Small intestine (tissue), 7 donors: ENCODE data around the gene ST3GAL3. TPM values are rescaled to one million over a fixed set of nuclear protein-coding genes. Genes with fewer than 3 reads are reported as not detected.
A peak's percentile ranks its signal among the peaks of the same experiment; 100 is the strongest.

ENCODE experiments used
- DNase-seq, 2 donors: peaks; one replicate each; pipeline versions ENCODE4 v3.0.0 to v3.0.0-alpha.2; 2013
- FAIRE-seq: peaks from 2 replicates; lab custom pipeline; 2012; peaks lifted over from hg19 to GRCh38; lab: Jason Lieb, UNC
- H3K27ac ChIP-seq, 3 donors: one replicate each; pipeline ENCODE4 v1.5.1; 2013; ENCODE audit warnings: low read length in 2 of 3, mild to moderate bottlenecking in 2 of 3, control low read depth in 1 of 3, inconsistent platforms in 1 of 3, low read depth in 1 of 3, moderate library complexity in 1 of 3
- H3K27me3 ChIP-seq, 3 donors: one replicate each; pipeline ENCODE4 v1.6.1; 2013; ENCODE audit warnings: low read length in 3 of 3, inconsistent platforms in 1 of 3; ENCODE audit not compliant: control insufficient read depth in 3 of 3, insufficient read depth in 3 of 3
- H3K36me3 ChIP-seq, 3 donors: one replicate each; pipeline ENCODE4 v1.6.1; 2013; ENCODE audit warnings: low read length in 3 of 3, inconsistent platforms in 1 of 3, low read depth in 1 of 3, mild to moderate bottlenecking in 1 of 3, moderate library complexity in 1 of 3; ENCODE audit not compliant: control insufficient read depth in 3 of 3, insufficient read depth in 2 of 3
- H3K4me1 ChIP-seq, 3 donors: one replicate each; pipeline ENCODE4 v1.6.1; 2013; ENCODE audit warnings: low read length in 2 of 3, inconsistent platforms in 1 of 3, low read depth in 1 of 3, mild to moderate bottlenecking in 1 of 3, moderate library complexity in 1 of 3; ENCODE audit not compliant: control insufficient read depth in 3 of 3, insufficient read depth in 2 of 3
- H3K4me3 ChIP-seq, 3 donors: one replicate each; pipeline ENCODE4 v1.5.1; 2013; ENCODE audit warnings: low read length in 3 of 3, control low read depth in 1 of 3, inconsistent platforms in 1 of 3, low read depth in 1 of 3, mild to moderate bottlenecking in 1 of 3, moderate library complexity in 1 of 3
- H3K9me3 ChIP-seq, 2 donors: one replicate each; pipeline ENCODE4 v1.6.1; 2013; ENCODE audit warnings: low read depth in 1 of 2, low read length in 1 of 2; ENCODE audit not compliant: control insufficient read depth in 2 of 2, insufficient read depth in 1 of 2
- WGBS, 3 donors: extraction: QIAGEN DNeasy Blood & Tissue Kit; methylation state at CpG; one replicate each; pipeline ENCODE4 v1.1.7; 2013; 5-methylcytosine and 5-hydroxymethylcytosine counted together
- polyA plus RNA-seq, 4 donors: library from polyadenylated mRNA; stranded (reverse) in 3 of 4; unstranded in 1 of 4; fragments of 200-250 nt in 3 of 4; fragments of 120-200 nt in 1 of 4; gene quantifications; one replicate each; pipeline versions ENCODE4 v1.2.1 to v1.2.3, GENCODE V29; 2013
- donor health status: healthy with polysubstance abuse.
- donor health status: control.
- donor health status: control.
- donor health status: Bipolar disorder and iron deficiency.
- donor health status: healthy.

Gene ST3GAL3
- polyA plus RNA-seq, 4 donors = 1.1 to 5.4 (median 3.7) TPM

DNA sequence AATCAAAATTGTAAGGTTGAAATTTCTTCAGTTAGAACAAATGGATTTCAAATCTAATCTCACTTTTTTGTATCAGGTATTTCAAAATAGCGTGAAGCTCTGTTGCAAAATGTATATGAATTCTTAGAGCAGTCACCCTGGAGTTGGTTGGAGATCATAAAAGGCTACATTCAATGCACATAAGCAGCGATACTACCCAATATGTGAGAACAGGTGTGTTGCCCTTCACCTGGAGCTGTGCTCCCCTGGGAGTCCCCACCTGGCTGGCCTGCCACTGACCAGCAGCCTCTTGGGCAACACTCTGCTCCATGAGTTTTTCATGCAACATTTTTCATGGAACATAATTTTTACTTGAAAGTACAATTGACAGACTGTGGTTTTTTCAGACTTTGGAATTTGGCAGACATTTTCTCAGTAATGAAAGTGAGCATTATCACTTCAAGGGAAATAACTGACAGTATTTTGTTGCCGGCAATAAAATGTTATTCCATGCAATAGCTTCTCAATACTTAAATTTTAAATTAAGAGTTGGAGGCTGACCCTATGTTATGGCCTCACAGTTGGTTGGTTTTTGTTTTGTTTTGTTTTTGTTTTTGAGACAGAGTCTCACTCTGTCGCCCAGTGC, 95.1 kb downstream of the ST3GAL3 start:
- FAIRE-seq = no peak
- 42 to 80% (median 70%) methylated on average over 4 of the region's 4 CpGs for WGBS, 3 donors
- H3K27ac ChIP-seq = peak overlapping the region in 1 of 3 donors; percentile 66
- no peak overlapping the region for H3K4me3 ChIP-seq
- peaks cover 0 to 20% (median 9%) of the 10 kb centered on the region in 3 donors for H3K4me1 ChIP-seq
- no peaks in the 10 kb centered on the region for H3K36me3 ChIP-seq
- no peaks in the 10 kb centered on the region for H3K9me3 ChIP-seq
- H3K27me3 ChIP-seq = no peaks in the 10 kb centered on the region
- DNase-seq = peak in 1 of 2 donors; percentile 69

DNA sequence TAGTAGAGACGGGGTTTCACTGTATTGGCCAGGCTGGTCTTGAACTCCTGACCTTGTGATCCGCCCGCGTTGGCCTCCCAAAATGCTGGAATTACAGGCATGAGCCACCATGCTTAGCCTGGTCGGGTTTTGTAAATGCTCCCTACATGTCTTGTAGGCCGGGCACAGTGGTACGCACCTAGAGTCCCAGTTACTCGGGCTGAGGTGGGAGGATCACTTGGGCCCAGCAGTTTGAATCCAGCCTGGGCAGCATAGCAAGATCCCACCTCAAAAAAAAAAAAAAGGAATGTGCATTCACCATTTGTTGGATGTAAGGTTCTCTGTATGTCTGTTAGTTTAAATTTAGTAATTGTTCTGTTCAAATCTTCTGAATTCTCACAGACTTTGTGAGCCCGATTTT, 95.8 kb downstream of the ST3GAL3 start:
- DNase-seq (no peak), FAIRE-seq (no peak)
- no peaks in the 10 kb centered on the region for H3K9me3 ChIP-seq
- H3K4me1 ChIP-seq = peaks cover 0 to 20% (median 9%) of the 10 kb centered on the region in 3 donors
- WGBS, 3 donors = 94 to 99% (median 98%) methylated on average over 9 of the region's 9 CpGs
- H3K36me3 ChIP-seq = no peaks in the 10 kb centered on the region
- H3K27me3 ChIP-seq = no peaks in the 10 kb centered on the region
- no peak overlapping the region for H3K4me3 ChIP-seq
- no peak overlapping the region for H3K27ac ChIP-seq

DNA sequence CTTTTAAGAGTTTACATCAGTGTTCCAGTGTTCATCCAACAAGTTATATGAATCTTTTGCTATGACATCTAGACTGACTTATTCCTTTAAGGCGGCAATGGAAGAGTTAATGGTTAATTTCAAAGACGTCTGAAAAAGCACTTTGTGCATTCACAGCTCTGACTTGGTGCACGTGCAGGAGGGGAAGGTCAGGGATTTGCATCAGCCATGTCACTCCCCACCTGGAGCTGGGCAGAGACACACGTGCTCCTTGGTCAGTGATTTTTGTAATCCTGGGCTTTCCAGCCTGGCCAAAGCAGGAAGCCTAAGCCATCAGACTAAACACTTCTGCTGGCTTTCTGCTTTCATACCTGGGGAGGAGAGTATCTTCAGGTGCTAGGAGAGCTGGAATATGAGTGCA, 96.3 kb downstream of the ST3GAL3 start:
- peaks cover 0 to 3% of the 10 kb centered on the region in 2 donors for H3K9me3 ChIP-seq
- no peak overlapping the region for H3K4me3 ChIP-seq
- no peak overlapping the region for H3K27ac ChIP-seq
- no peaks in the 10 kb centered on the region for H3K36me3 ChIP-seq
- DNase-seq = peak in 1 of 2 donors; percentile 11
- no peaks in the 10 kb centered on the region for H3K27me3 ChIP-seq
- 66 to 72% (median 66%) methylated on average over 4 of the region's 4 CpGs for WGBS, 3 donors
- peaks cover 0 to 20% (median 9%) of the 10 kb centered on the region in 3 donors for H3K4me1 ChIP-seq
- no peak for FAIRE-seq

DNA sequence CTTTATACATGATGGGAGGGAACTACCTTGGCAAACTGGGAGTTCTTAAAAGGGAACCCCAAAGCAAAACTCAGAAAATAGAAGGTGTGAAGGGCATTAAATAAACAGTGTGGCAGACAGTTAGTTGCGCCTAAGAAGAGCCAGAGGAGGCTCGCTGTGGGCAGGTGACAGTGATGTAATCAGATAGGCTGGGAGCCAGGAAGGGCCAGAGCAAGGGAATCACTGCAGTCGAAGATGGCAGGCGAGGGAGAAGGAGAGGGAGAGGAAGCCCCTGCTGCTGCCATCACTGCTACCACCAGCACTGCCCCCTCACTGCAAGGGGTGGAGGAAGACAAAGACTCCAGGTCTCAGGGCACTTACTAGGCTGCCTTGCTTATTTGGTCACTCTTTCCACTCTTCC, 97.2 kb downstream of the ST3GAL3 start:
- Histone ChIP-seq H3K4me3 (no peak overlapping the region), H3K36me3 (no peaks in the 10 kb centered on the region), H3K27ac (no peak overlapping the region), H3K9me3 (peaks cover 0 to 7% of the 10 kb centered on the region in 2 donors), H3K4me1 (peaks cover 0 to 18% (median 9%) of the 10 kb centered on the region in 3 donors), H3K27me3 (no peaks in the 10 kb centered on the region)
- 81 to 94% (median 86%) methylated on average over 4 of the region's 4 CpGs for WGBS, 3 donors
- DNase-seq (no peak), FAIRE-seq (no peak)

DNA sequence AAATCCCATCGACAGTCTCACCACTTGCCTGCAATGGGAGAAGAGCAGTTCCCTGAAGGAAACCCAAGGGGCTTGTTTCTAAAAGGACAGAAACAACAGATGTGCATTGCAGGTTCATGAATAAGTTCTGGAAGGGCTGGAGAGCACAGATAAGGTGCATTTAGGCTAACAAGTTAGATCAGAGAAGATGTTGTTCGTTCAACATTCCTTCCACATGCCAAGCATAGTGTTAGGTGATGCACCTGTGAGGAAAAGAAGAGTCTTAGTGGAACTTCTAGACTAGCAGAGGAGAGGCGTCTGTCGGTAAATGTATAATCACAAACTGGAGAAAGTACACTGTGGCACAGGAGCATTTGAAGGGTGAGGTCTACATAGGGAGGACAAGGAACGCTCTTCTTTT, 98.0 kb downstream of the ST3GAL3 start:
- WGBS, 3 donors = 97 to 98% (median 97%) methylated on average over 5 of the region's 5 CpGs
- Histone ChIP-seq H3K4me1 (peaks cover 0 to 10% (median 3%) of the 10 kb centered on the region in 3 donors), H3K36me3 (no peaks in the 10 kb centered on the region), H3K27me3 (no peaks in the 10 kb centered on the region), H3K9me3 (peaks cover 0 to 8% of the 10 kb centered on the region in 2 donors), H3K4me3 (no peak overlapping the region), H3K27ac (no peak overlapping the region)
- no peak for FAIRE-seq
- no peak for DNase-seq

DNA sequence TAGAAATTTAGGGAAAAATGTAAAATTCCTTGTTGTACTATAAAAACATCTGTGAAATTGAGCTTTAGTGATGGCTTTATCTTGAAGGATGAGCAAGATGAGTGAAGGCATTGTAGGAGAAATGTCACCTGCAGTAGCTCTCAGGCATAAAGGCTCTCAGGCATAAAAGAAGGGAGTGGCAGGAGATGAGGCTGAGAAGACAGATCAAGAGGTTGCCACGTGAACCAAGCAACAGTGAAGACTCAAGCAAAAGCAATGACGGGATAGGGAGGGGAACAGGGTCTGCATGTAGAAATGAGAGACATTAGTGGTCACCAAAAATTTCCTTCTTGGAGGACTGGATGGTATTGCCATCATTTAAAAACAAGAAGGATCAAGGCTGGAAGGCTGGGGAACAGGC, 98.8 kb downstream of the ST3GAL3 start:
- no peak overlapping the region for H3K4me3 ChIP-seq
- H3K27me3 ChIP-seq = no peaks in the 10 kb centered on the region
- WGBS, 3 donors = 91 to 96% (median 92%) methylated on average over 2 of the region's 2 CpGs
- peaks cover 0 to 4% (median 0%) of the 10 kb centered on the region in 3 donors for H3K4me1 ChIP-seq
- H3K27ac ChIP-seq = no peak overlapping the region
- H3K9me3 ChIP-seq = peaks cover 0 to 8% of the 10 kb centered on the region in 2 donors
- DNase-seq = no peak
- H3K36me3 ChIP-seq = no peaks in the 10 kb centered on the region
- no peak for FAIRE-seq

DNA sequence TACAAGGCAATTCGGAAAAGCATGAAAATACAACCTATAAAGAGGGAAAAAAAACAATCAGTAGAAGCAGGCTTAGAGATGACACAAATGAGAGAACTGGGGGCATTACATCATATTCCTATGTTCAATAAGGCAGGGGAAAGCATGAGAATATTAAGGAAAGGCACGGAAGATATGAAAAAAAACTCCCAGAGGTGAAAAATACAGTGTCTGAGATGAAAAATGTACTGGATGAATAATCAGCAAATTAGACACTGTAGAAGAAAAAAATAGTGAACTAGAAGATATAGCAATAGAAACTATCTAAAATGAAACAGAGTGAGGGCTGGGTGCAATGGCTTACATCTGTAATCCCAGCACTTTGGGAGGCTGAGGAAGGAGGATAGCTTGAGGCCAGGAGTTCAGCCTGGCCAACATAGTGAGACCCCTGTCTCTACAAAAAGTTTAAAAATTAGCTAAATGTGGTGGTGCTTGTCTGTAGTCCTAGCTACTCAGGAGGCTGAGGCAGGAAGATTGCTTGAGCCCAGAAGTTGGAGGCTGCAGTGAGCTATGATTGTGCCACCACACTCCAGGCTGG, 101.8 kb downstream of the ST3GAL3 start:
- WGBS, 3 donors = 98 to 100% (median 98%) methylated on average over 2 of the region's 2 CpGs
- FAIRE-seq (no peak), DNase-seq (no peak)
- Histone ChIP-seq H3K36me3 (no peaks in the 10 kb centered on the region), H3K4me3 (no peak overlapping the region), H3K27me3 (no peaks in the 10 kb centered on the region), H3K27ac (no peak overlapping the region), H3K4me1 (no peaks in the 10 kb centered on the region), H3K9me3 (peaks cover 0 to 8% of the 10 kb centered on the region in 2 donors)

DNA sequence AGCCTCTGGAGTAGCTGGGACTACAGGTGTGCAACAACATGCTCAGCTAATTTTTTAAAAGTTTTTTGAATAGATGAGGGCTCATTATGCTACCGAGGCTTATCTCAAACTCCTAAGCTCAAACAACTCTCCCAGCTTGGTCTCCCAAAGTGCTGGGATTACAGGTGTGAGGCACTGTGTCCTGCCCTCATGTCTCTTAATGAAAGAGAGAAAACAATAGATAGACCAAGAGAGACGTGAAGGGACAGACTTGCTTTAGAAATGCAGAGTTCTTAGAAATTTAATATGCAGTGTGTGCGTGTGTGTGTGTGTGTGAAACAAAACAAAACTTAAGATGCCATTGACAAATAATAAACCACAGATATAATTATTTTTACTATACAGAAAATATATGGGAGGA, 105.2 kb downstream of the ST3GAL3 start:
- FAIRE-seq = no peak

More for the DNA sequence above, 105.2 kb downstream of the ST3GAL3 start:
- no peak overlapping the region for H3K4me3 ChIP-seq
- no peak for DNase-seq
- no peaks in the 10 kb centered on the region for H3K4me1 ChIP-seq
- WGBS, 3 donors = 71 to 85% (median 85%) methylated on average over 3 of the region's 3 CpGs
- peaks cover 0 to 8% of the 10 kb centered on the region in 2 donors for H3K9me3 ChIP-seq
- H3K36me3 ChIP-seq = peaks cover 0 to 6% (median 2%) of the 10 kb centered on the region in 3 donors
- H3K27me3 ChIP-seq = no peaks in the 10 kb centered on the region
- no peak overlapping the region for H3K27ac ChIP-seq
